Fibroblast of lung (primary cell): ENCODE measurements around the gene EDRF1. TPM values are rescaled to one million over a fixed set of nuclear protein-coding genes. Genes with fewer than 3 reads are reported as not detected.

Experiments
- DNase-seq, 2 donors: peaks; one replicate each; pipeline versions ENCODE4 v3.0.0 to v3.0.0-alpha.2; 2010; ENCODE audit warnings: low read depth in 2 of 2
- H2AFZ ChIP-seq: 2 replicates; pipeline ENCODE4 v1.5.1; 2012; ENCODE audit warnings: low read length, control low read depth, inconsistent platforms
- H3K27ac ChIP-seq: 2 replicates; pipeline ENCODE4 v1.5.1; 2011; ENCODE audit warnings: low read length, control low read depth; ENCODE audit not compliant: insufficient read depth
- H3K27me3 ChIP-seq: 2 replicates; pipeline ENCODE4 v1.5.1; 2011; ENCODE audit warnings: mild to moderate bottlenecking, low read length; ENCODE audit not compliant: control insufficient read depth, insufficient read depth
- H3K36me3 ChIP-seq: 2 replicates; pipeline ENCODE4 v1.5.1; 2011; ENCODE audit warnings: low read length; ENCODE audit not compliant: control insufficient read depth, insufficient read depth
- H3K4me1 ChIP-seq: 2 replicates; pipeline ENCODE4 v1.5.1; 2011; ENCODE audit warnings: low read length; ENCODE audit not compliant: control insufficient read depth, insufficient read depth; ENCODE audit errors: extremely low read depth
- H3K4me2 ChIP-seq: 2 replicates; pipeline ENCODE4 v1.5.1; 2011; ENCODE audit warnings: low read length, control low read depth; ENCODE audit not compliant: insufficient read depth; ENCODE audit errors: extremely low read depth
- H3K4me3 ChIP-seq, 4 experiments: fragments of 200-600 bp in 1 of 4; sonication (generic) in 1 of 4; replicated peaks in 1 of 4; 2 replicates each; pipeline ENCODE4 v1.5.1; 2011 to 2016; ENCODE audit warnings: low read length in 4 of 4, low read depth in 3 of 4, mild to moderate bottlenecking in 3 of 4, control low read depth in 2 of 4, inconsistent platforms in 1 of 4, mixed read lengths in 1 of 4; ENCODE audit not compliant: insufficient read depth in 1 of 4; ENCODE audit errors: control extremely low read depth in 1 of 4
- H3K79me2 ChIP-seq: 2 replicates; pipeline ENCODE4 v1.5.1; 2012; ENCODE audit warnings: mild to moderate bottlenecking, low read length, inconsistent platforms; ENCODE audit not compliant: control insufficient read depth, insufficient read depth
- H3K9ac ChIP-seq: 2 replicates; pipeline ENCODE4 v1.5.1; 2011; ENCODE audit warnings: mild to moderate bottlenecking, low read length, control low read depth; ENCODE audit not compliant: insufficient read depth
- H3K9me3 ChIP-seq: 2 replicates; pipeline ENCODE4 v1.5.1; 2012; ENCODE audit warnings: low read depth, low read length; ENCODE audit not compliant: control insufficient read depth, insufficient read depth
- H4K20me1 ChIP-seq: 2 replicates; pipeline ENCODE4 v1.5.1; 2011; ENCODE audit warnings: low read length; ENCODE audit not compliant: control insufficient read depth, insufficient read depth; ENCODE audit errors: extremely low read depth
- EZH2 ChIP-seq: IDR thresholded peaks from 2 replicates; pipeline ENCODE4 v1.5.1; 2012; ENCODE audit warnings: low read length, control low read depth, mild to moderate bottlenecking; ENCODE audit errors: missing control alignments
- polyA plus RNA-seq, 2 donors: library from polyadenylated mRNA; depleted of rRNA in 1 of 2; stranded (reverse) in 1 of 2; unstranded in 1 of 2; fragments of >200 nt; gene quantifications; 2 replicates each; pipeline ENCODE4 v1.2.1, GENCODE V29; 2011 to 2012; ENCODE audit warnings: missing spikeins in 1 of 2
- total RNA-seq: library from RNA; depleted of rRNA; stranded (reverse); fragments of >200 nt; gene quantifications from 2 replicates; pipeline ENCODE4 v1.2.1, GENCODE V29; 2014
- TF ChIP-seq, protein P1 (sequence below), 2 donors: IDR thresholded peaks in 1 of 2; conservative IDR thresholded peaks in 1 of 2; 1 replicate in 1 of 2; 2 replicates in 1 of 2; pipeline ENCODE4 v1.5.1; 2011 to 2012; ENCODE audit warnings: low read length in 2 of 2, control low read depth in 1 of 2, inconsistent platforms in 1 of 2, low read depth in 1 of 2, mild to moderate bottlenecking in 1 of 2

Gene EDRF1
- total and polyA plus RNA-seq, 2 donors (not counting 1 experiment from before 2014, with no cell fraction given) = 19.9 to 25.3 TPM

DNA sequence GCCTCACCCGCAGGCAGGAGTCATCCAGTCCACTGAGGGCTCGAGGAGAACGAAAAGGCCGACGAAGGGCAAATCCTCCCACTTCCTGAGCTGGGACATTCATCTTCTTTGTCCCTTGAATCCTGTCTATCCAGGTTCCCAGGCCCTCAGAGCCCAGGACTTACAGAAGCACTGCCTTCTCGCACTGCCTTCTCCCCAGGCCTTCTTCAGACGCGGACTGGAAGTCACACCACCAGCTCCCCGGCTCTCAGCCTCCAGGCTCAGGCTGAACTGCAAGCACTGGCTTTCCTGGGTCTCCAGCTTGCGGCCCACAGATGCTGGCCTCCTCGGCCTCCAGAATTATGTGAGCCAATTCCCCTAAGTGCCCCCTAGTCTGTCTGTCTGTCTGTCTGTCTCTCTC, 62.5 kb downstream of the EDRF1 start:
- H3K27me3 ChIP-seq = peaks cover 2% of the 10 kb centered on the region
- H3K9me3 ChIP-seq = no peaks in the 10 kb centered on the region
- H3K4me3 ChIP-seq = no peak overlapping the region
- no peaks in the 10 kb centered on the region for H3K79me2 ChIP-seq
- H3K9ac ChIP-seq = no peak overlapping the region
- no peaks in the 10 kb centered on the region for H3K4me1 ChIP-seq
- no peak for DNase-seq
- no peaks in the 10 kb centered on the region for H3K36me3 ChIP-seq
- no peak overlapping the region for H3K4me2 ChIP-seq
- no peak for TF ChIP-seq EZH2
- TF ChIP-seq, protein P1, sequence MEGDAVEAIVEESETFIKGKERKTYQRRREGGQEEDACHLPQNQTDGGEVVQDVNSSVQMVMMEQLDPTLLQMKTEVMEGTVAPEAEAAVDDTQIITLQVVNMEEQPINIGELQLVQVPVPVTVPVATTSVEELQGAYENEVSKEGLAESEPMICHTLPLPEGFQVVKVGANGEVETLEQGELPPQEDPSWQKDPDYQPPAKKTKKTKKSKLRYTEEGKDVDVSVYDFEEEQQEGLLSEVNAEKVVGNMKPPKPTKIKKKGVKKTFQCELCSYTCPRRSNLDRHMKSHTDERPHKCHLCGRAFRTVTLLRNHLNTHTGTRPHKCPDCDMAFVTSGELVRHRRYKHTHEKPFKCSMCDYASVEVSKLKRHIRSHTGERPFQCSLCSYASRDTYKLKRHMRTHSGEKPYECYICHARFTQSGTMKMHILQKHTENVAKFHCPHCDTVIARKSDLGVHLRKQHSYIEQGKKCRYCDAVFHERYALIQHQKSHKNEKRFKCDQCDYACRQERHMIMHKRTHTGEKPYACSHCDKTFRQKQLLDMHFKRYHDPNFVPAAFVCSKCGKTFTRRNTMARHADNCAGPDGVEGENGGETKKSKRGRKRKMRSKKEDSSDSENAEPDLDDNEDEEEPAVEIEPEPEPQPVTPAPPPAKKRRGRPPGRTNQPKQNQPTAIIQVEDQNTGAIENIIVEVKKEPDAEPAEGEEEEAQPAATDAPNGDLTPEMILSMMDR (conservative IDR thresholded peaks at IDR 0.05 in 1 of 2, IDR thresholded peaks at IDR 0.05 in 1 of 2; ENCODE audit: low read depth in 1 of 2, low read length in 2 of 2) = no peak
- H2AFZ ChIP-seq = no peak overlapping the region
- no peaks in the 10 kb centered on the region for H4K20me1 ChIP-seq
- H3K27ac ChIP-seq = no peak overlapping the region

DNA sequence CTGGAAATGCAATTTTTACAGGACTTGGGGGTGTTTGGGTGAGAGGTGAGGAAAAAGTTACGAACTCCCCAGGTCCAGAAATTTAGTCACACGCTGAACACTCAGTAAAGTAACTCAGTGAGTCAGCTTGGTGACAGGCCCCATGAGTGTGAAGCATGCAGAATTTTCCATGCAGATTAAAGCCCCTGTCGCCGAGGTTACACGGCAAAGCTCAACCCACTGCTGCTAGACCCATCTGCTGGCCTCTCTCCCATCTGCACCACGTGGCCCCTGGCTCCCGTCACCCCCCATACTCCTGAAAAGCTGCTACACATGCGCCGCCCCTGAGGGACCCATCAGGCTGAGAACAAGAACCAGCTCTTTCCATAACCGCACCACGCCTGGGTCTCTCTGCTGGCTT, 63.1 kb downstream of the EDRF1 start:
- DNase-seq = no peak
- no peak overlapping the region for H3K4me2 ChIP-seq
- TF ChIP-seq, protein P1 (conservative IDR thresholded peaks at IDR 0.05 in 1 of 2, IDR thresholded peaks at IDR 0.05 in 1 of 2; ENCODE audit: low read depth in 1 of 2, low read length in 2 of 2) = no peak
- TF ChIP-seq EZH2 = no peak
- no peak overlapping the region for H3K9ac ChIP-seq
- H3K4me3 ChIP-seq = no peak overlapping the region
- H3K36me3 ChIP-seq = no peaks in the 10 kb centered on the region
- peaks cover 2% of the 10 kb centered on the region for H3K27me3 ChIP-seq
- H3K4me1 ChIP-seq = no peaks in the 10 kb centered on the region
- no peaks in the 10 kb centered on the region for H3K79me2 ChIP-seq
- no peaks in the 10 kb centered on the region for H4K20me1 ChIP-seq
- no peaks in the 10 kb centered on the region for H3K9me3 ChIP-seq
- H2AFZ ChIP-seq = no peak overlapping the region
- no peak overlapping the region for H3K27ac ChIP-seq

DNA sequence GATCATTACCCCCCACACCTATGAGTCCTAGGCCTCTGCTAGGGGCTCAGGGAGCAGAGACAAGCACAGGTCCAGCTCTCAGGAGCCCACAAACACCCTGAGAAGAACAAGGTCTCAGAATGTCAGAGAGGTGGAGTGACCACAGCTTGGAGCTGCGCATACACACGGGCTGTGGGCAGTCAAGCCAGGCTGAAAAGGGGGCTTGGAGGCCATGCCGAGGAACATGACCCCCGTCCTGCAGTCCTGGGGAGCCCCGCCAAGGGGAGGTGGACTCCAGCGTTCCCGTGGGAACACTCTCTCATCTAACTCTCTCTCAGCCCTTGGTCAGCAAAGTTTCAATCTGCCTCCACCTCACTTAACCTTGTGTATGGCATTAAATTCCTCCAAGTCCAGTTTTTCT, 63.9 kb downstream of the EDRF1 start:
- no peaks in the 10 kb centered on the region for H3K9me3 ChIP-seq
- H3K4me1 ChIP-seq = no peaks in the 10 kb centered on the region
- DNase-seq = no peak
- H3K9ac ChIP-seq = no peak overlapping the region
- no peaks in the 10 kb centered on the region for H4K20me1 ChIP-seq
- H3K27ac ChIP-seq = no peak overlapping the region
- no peak overlapping the region for H3K4me3 ChIP-seq
- H3K36me3 ChIP-seq = no peaks in the 10 kb centered on the region
- H2AFZ ChIP-seq = no peak overlapping the region
- H3K4me2 ChIP-seq = no peak overlapping the region
- peaks cover 2% of the 10 kb centered on the region for H3K27me3 ChIP-seq
- TF ChIP-seq, protein P1 (conservative IDR thresholded peaks at IDR 0.05 in 1 of 2, IDR thresholded peaks at IDR 0.05 in 1 of 2; ENCODE audit: low read depth in 1 of 2, low read length in 2 of 2) = no peak
- TF ChIP-seq EZH2 = no peak
- H3K79me2 ChIP-seq = no peaks in the 10 kb centered on the region
